ENCODE data around the gene NDOR1. TPM values are rescaled to one million over a fixed set of nuclear protein-coding genes. Genes with fewer than 3 reads are reported as not detected.

NDOR1 gene
- total RNA-seq, 4 donors from 2014 or later = 14.3 to 47.5 (median 22.0) TPM

- H3K27me3 ChIP-seq = peaks cover 59% of the 10 kb centered on the region
- H3K4me3 ChIP-seq = no peak overlapping the region
- TF ChIP-seq EP300 (IDR thresholded peaks at IDR 0.05; ENCODE audit: low read depth) (no peak), POLR2A (IDR thresholded peaks at IDR 0.05) (no peak), POLR2AphosphoS5 (IDR thresholded peaks at IDR 0.05) (no peak), CTCF (IDR thresholded peaks at IDR 0.05) (no peak)
- 82% methylated on average over 41 of the region's 45 CpGs; no CpG with 5 or more reads in 1 of the 2 donors for WGBS, 2 donors (ENCODE audit: low coverage in 1 of 2)
- peak overlapping the region in 2 of 4 donors; percentile 23 to 49 for H3K27ac ChIP-seq
- H3K4me1 ChIP-seq = peaks cover 0 to 26% (median 15%) of the 10 kb centered on the region in 4 donors
- no peaks in the 10 kb centered on the region for H3K9me3 ChIP-seq
- no peak for DNase-seq
- peaks cover 0 to 5% (median 0%) of the 10 kb centered on the region in 4 donors for H3K36me3 ChIP-seq
- intact Hi-C loops (cut with DNase I; ENCODE audit: low total_unique reads) (no loop called here), in situ Hi-C loops (cut with MboI; ENCODE audit: low pct_ligation_motif_present in 1 of 4, low pct_unique_long_range_greater_than_20kb in 1 of 4, low sequenced_read_pairs in 3 of 4) (no loop called here)
Observed at GRCh38 chr9:137173796-137174664, 31.5 kb upstream of the NDOR1 start.

GRCh38 chr9:137174722-137175293 is 30.7 kb upstream of the NDOR1 start:
- H3K27ac ChIP-seq = peak overlapping the region in 1 of 4 donors; percentile 49
- WGBS, 2 donors (ENCODE audit: low coverage in 1 of 2) = 30% methylated on average over 13 of the region's 34 CpGs; no CpG with 5 or more reads in 1 of the 2 donors
- no peak for TF ChIP-seq EP300 (IDR thresholded peaks at IDR 0.05; ENCODE audit: low read depth)
- no peak for TF ChIP-seq CTCF (IDR thresholded peaks at IDR 0.05)
- TF ChIP-seq POLR2A (IDR thresholded peaks at IDR 0.05) = no peak
- no peak for TF ChIP-seq POLR2AphosphoS5 (IDR thresholded peaks at IDR 0.05)
- H3K9me3 ChIP-seq = no peaks in the 10 kb centered on the region
- H3K36me3 ChIP-seq = peaks cover 0 to 5% (median 2%) of the 10 kb centered on the region in 4 donors
- no peak overlapping the region for H3K4me3 ChIP-seq
- in situ Hi-C loops (cut with MboI; ENCODE audit: low pct_ligation_motif_present in 1 of 4, low pct_unique_long_range_greater_than_20kb in 1 of 4, low sequenced_read_pairs in 3 of 4) (no loop called here), intact Hi-C loops (cut with DNase I; ENCODE audit: low total_unique reads) (no loop called here)
- DNase-seq = no peak
- peaks cover 0 to 19% (median 8%) of the 10 kb centered on the region in 4 donors for H3K4me1 ChIP-seq
- H3K27me3 ChIP-seq = peaks cover 51% of the 10 kb centered on the region

GRCh38 chr9:137175345-137175961 is 30.0 kb upstream of the NDOR1 start:
- in situ Hi-C loops (cut with MboI; ENCODE audit: low pct_ligation_motif_present in 1 of 4, low pct_unique_long_range_greater_than_20kb in 1 of 4, low sequenced_read_pairs in 3 of 4) = no loop called here
- no peak overlapping the region for H3K4me3 ChIP-seq
- TF ChIP-seq CTCF (IDR thresholded peaks at IDR 0.05) (no peak), EP300 (IDR thresholded peaks at IDR 0.05; ENCODE audit: low read depth) (no peak), POLR2AphosphoS5 (IDR thresholded peaks at IDR 0.05) (no peak), POLR2A (IDR thresholded peaks at IDR 0.05) (no peak)
- DNase-seq = no peak
- H3K27ac ChIP-seq = no peak overlapping the region
- no peaks in the 10 kb centered on the region for H3K9me3 ChIP-seq
- H3K36me3 ChIP-seq = peaks cover 0 to 9% (median 6%) of the 10 kb centered on the region in 4 donors
- peaks cover 0 to 12% (median 6%) of the 10 kb centered on the region in 4 donors for H3K4me1 ChIP-seq
- H3K27me3 ChIP-seq = peaks cover 44% of the 10 kb centered on the region
- intact Hi-C loops (cut with DNase I; ENCODE audit: low total_unique reads) = no loop called here
- 55% methylated on average over 28 of the region's 33 CpGs; no CpG with 5 or more reads in 1 of the 2 donors for WGBS, 2 donors (ENCODE audit: low coverage in 1 of 2)

Measured in transverse colon (tissue), 4 donors.